ENCODE results near the gene PDE10A.
A peak's percentile ranks its signal among the peaks of the same experiment; 100 is the strongest.

PDE10A gene

GRCh38 chr6:165659945-165660856, 2.8 kb downstream of the PDE10A start:
- WGBS, result 13% methylated on average over 53 of the region's 67 CpGs
- peaks cover 0 to 73% of the 10 kb centered on the region in 2 experiments for H3K27me3 ChIP-seq (ENCODE audit: control insufficient read depth in 1 of 2, insufficient read depth in 1 of 2, low read length in 2 of 2)
- no peak overlapping the region for H4K91ac ChIP-seq (ENCODE audit: low read length)
- peak overlapping the region; percentile 93 for H3K4me2 ChIP-seq (ENCODE audit: low read length, poor library complexity, severe bottlenecking)
- peak overlapping the region in 1 of 2 experiments; percentile 38 for H3K18ac ChIP-seq (ENCODE audit: low read depth in 1 of 2, low read length in 2 of 2)
- no peak overlapping the region for H3K9ac ChIP-seq (ENCODE audit: low read length)
- H3K14ac ChIP-seq (ENCODE audit: low read length in 2 of 2), result peak overlapping the region in 1 of 2 experiments; percentile 62
- H3K4ac ChIP-seq (ENCODE audit: low read depth in 1 of 2, low read length in 2 of 2), result peak overlapping the region in 1 of 2 experiments; percentile 62
- no peak overlapping the region for H2BK12ac ChIP-seq (ENCODE audit: low read length in 2 of 2)
- peak; percentile 40 for DNase-seq
- peaks cover 25% of the 10 kb centered on the region for H3K4me1 ChIP-seq (ENCODE audit: control insufficient read depth, insufficient read depth, low read depth, low read length)
- peak overlapping the region; percentile 60 for H2AFZ ChIP-seq (ENCODE audit: low read depth, low read length)
- H3K4me3 ChIP-seq (ENCODE audit: insufficient read depth in 1 of 2, low read depth in 1 of 2, low read length in 2 of 2), result peak overlapping the region; percentile 73 to 87
- no peak overlapping the region for H4K8ac ChIP-seq (ENCODE audit: low read length)
- H2BK120ac ChIP-seq (ENCODE audit: low read depth, low read length), result no peak overlapping the region
- no peak overlapping the region for H2AK5ac ChIP-seq (ENCODE audit: low read length, severe bottlenecking)
- H3K9me3 ChIP-seq (ENCODE audit: control insufficient read depth, low read length), result no peaks in the 10 kb centered on the region
- H2BK5ac ChIP-seq (ENCODE audit: low read depth, low read length, poor library complexity, severe bottlenecking), result peak overlapping the region; percentile 24
- peaks cover 0 to 3% of the 10 kb centered on the region in 2 experiments for H3K36me3 ChIP-seq (ENCODE audit: control insufficient read depth in 1 of 2, insufficient read depth in 2 of 2, low read depth in 1 of 2, low read length in 2 of 2)
- peak overlapping the region in 1 of 2 experiments; percentile 86 for H3K23ac ChIP-seq (ENCODE audit: low read length in 2 of 2)
- H3K27ac ChIP-seq (ENCODE audit: low read length, poor library complexity, severe bottlenecking), result no peak overlapping the region
- H3K79me1 ChIP-seq (replicated peaks; ENCODE audit: low read length, poor library complexity, severe bottlenecking), result peaks cover 15% of the 10 kb centered on the region
- H2BK15ac ChIP-seq (ENCODE audit: low read depth, poor library complexity, severe bottlenecking), result peak overlapping the region; percentile 60

DNA sequence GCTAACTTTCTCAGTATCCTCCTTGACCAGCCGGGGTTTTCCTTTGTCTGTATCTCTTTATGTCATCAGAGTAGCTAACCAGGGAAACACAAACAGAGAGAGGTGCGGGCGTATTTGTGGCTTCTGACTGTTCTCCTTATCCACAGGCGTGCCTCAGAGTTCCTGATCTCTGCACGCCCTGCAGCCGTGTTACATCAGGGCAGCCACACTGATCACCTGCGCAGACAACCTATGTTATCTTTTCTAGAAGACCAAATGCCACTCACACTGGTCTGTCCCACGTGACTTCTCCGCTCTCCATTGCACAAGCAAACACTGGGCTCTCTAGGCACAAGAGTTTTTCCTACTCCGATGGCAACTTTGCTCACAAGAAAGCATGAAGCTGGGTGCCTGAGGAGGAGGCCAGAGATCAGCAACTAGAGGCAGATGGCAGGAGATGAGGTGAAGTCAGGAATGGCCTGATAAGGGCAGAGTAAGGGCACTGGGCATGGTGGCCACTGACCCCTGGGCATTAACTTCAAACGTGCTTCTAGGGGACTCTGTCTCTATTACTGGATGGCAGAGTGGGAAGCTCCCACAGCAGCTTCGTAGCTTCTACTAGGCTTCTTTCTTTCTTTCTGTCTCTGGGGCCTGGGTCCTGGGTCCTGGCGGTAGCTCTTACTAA, 4.5 kb downstream of the PDE10A start:
- no peak overlapping the region for H3K18ac ChIP-seq (ENCODE audit: low read depth in 1 of 2, low read length in 2 of 2)
- no peak overlapping the region for H2AK5ac ChIP-seq (ENCODE audit: low read length, severe bottlenecking)
- no peak overlapping the region for H2AFZ ChIP-seq (ENCODE audit: low read depth, low read length)
- H4K91ac ChIP-seq (ENCODE audit: low read length), result no peak overlapping the region
- H3K27ac ChIP-seq (ENCODE audit: low read length, poor library complexity, severe bottlenecking), result no peak overlapping the region
- no peak overlapping the region for H3K9ac ChIP-seq (ENCODE audit: low read length)
- no peak overlapping the region for H2BK15ac ChIP-seq (ENCODE audit: low read depth, poor library complexity, severe bottlenecking)
- H2BK5ac ChIP-seq (ENCODE audit: low read depth, low read length, poor library complexity, severe bottlenecking), result no peak overlapping the region
- H4K8ac ChIP-seq (ENCODE audit: low read length), result no peak overlapping the region
- DNase-seq, result no peak
- 94% methylated on average over 13 of the region's 13 CpGs for WGBS
- H3K23ac ChIP-seq (ENCODE audit: low read length in 2 of 2), result no peak overlapping the region
- no peak overlapping the region for H3K4me3 ChIP-seq (ENCODE audit: insufficient read depth in 1 of 2, low read depth in 1 of 2, low read length in 2 of 2)
- H2BK12ac ChIP-seq (ENCODE audit: low read length in 2 of 2), result no peak overlapping the region
- no peaks in the 10 kb centered on the region for H3K9me3 ChIP-seq (ENCODE audit: control insufficient read depth, low read length)
- H3K36me3 ChIP-seq (ENCODE audit: control insufficient read depth in 1 of 2, insufficient read depth in 2 of 2, low read depth in 1 of 2, low read length in 2 of 2), result peaks cover 0 to 3% of the 10 kb centered on the region in 2 experiments
- peaks cover 0 to 56% of the 10 kb centered on the region in 2 experiments for H3K27me3 ChIP-seq (ENCODE audit: control insufficient read depth in 1 of 2, insufficient read depth in 1 of 2, low read length in 2 of 2)
- H3K4me1 ChIP-seq (ENCODE audit: control insufficient read depth, insufficient read depth, low read depth, low read length), result peaks cover 21% of the 10 kb centered on the region
- no peak overlapping the region for H2BK120ac ChIP-seq (ENCODE audit: low read depth, low read length)
- H3K79me1 ChIP-seq (replicated peaks; ENCODE audit: low read length, poor library complexity, severe bottlenecking), result peaks cover 21% of the 10 kb centered on the region
- no peak overlapping the region for H3K14ac ChIP-seq (ENCODE audit: low read length in 2 of 2)
- no peak overlapping the region for H3K4me2 ChIP-seq (ENCODE audit: low read length, poor library complexity, severe bottlenecking)
- no peak overlapping the region for H3K4ac ChIP-seq (ENCODE audit: low read depth in 1 of 2, low read length in 2 of 2)

- Histone ChIP-seq H3K4me3 (ENCODE audit: insufficient read depth in 1 of 2, low read depth in 1 of 2, low read length in 2 of 2) (no peak overlapping the region), H3K23ac (ENCODE audit: low read length in 2 of 2) (no peak overlapping the region), H3K4me2 (ENCODE audit: low read length, poor library complexity, severe bottlenecking) (no peak overlapping the region), H3K79me1 (replicated peaks; ENCODE audit: low read length, poor library complexity, severe bottlenecking) (peaks cover 23% of the 10 kb centered on the region), H3K18ac (ENCODE audit: low read depth in 1 of 2, low read length in 2 of 2) (no peak overlapping the region), H3K27ac (ENCODE audit: low read length, poor library complexity, severe bottlenecking) (no peak overlapping the region), H4K91ac (ENCODE audit: low read length) (no peak overlapping the region), H2AK5ac (ENCODE audit: low read length, severe bottlenecking) (no peak overlapping the region), H3K9ac (ENCODE audit: low read length) (no peak overlapping the region), H2AFZ (ENCODE audit: low read depth, low read length) (no peak overlapping the region), H3K36me3 (ENCODE audit: control insufficient read depth in 1 of 2, insufficient read depth in 2 of 2, low read depth in 1 of 2, low read length in 2 of 2) (peaks cover 0 to 3% of the 10 kb centered on the region in 2 experiments), H2BK120ac (ENCODE audit: low read depth, low read length) (no peak overlapping the region), H3K9me3 (ENCODE audit: control insufficient read depth, low read length) (no peaks in the 10 kb centered on the region), H2BK5ac (ENCODE audit: low read depth, low read length, poor library complexity, severe bottlenecking) (no peak overlapping the region), H3K4ac (ENCODE audit: low read depth in 1 of 2, low read length in 2 of 2) (no peak overlapping the region), H4K8ac (ENCODE audit: low read length) (no peak overlapping the region), H3K14ac (ENCODE audit: low read length in 2 of 2) (no peak overlapping the region), H3K4me1 (ENCODE audit: control insufficient read depth, insufficient read depth, low read depth, low read length) (peaks cover 24% of the 10 kb centered on the region), H3K27me3 (ENCODE audit: control insufficient read depth in 1 of 2, insufficient read depth in 1 of 2, low read length in 2 of 2) (peaks cover 0 to 56% of the 10 kb centered on the region in 2 experiments), H2BK12ac (ENCODE audit: low read length in 2 of 2) (no peak overlapping the region), H2BK15ac (ENCODE audit: low read depth, poor library complexity, severe bottlenecking) (no peak overlapping the region)
- no peak for DNase-seq
- 88% methylated on average over 5 of the region's 5 CpGs for whole genome bisulfite sequencing
Observed at GRCh38 chr6:165657325-165657680, 5.7 kb downstream of the PDE10A start.
